EH (cell line): ENCODE results near the gene DGKH.
A peak's percentile ranks its signal among the peaks of the same experiment; 100 is the strongest.
"Not testable (repeated sequence)": the region's sequence is repeated elsewhere in the genome, so short reads cannot be mapped to it uniquely, and the experiment has no call there.

Experiments used
- DNase-seq: peaks from one replicate; pipeline ENCODE4 v3.0.0-alpha.2; 2015; ENCODE audit warnings: low read depth

DGKH gene

GRCh38 chr13:42116225-42116624 is 67.8 kb downstream of the DGKH start:
- DNase-seq: peak; percentile 47

- DNase-seq: no peak
Observed at GRCh38 chr13:42119041-42119440, 70.6 kb downstream of the DGKH start.

GRCh38 chr13:42119875-42120274 is 71.4 kb downstream of the DGKH start:
- DNase-seq: no peak

GRCh38 chr13:42123600-42123999 is 75.2 kb downstream of the DGKH start:
- DNase-seq: no peak

- DNase-seq: no peak
Observed at GRCh38 chr13:42125046-42125445, 76.6 kb downstream of the DGKH start.

GRCh38 chr13:42127047-42127446 is 78.6 kb downstream of the DGKH start:
- no peak for DNase-seq

GRCh38 chr13:42129033-42129432 is 80.6 kb downstream of the DGKH start:
- DNase-seq: no peak

- DNase-seq: no peak
Observed at GRCh38 chr13:42136518-42136917, 88.1 kb downstream of the DGKH start.

- DNase-seq: peak; percentile 36
Observed at GRCh38 chr13:42137856-42138537, 89.5 kb downstream of the DGKH start.

- no peak for DNase-seq
Observed at GRCh38 chr13:42140494-42140893, 92.0 kb downstream of the DGKH start.

- not testable (repeated sequence) for DNase-seq
Observed at GRCh38 chr13:42141052-42141451, 92.6 kb downstream of the DGKH start.

GRCh38 chr13:42146359-42146758 is 97.9 kb downstream of the DGKH start:
- no peak for DNase-seq

- DNase-seq: no peak
Observed at GRCh38 chr13:42148538-42148937, 100.1 kb downstream of the DGKH start.

- DNase-seq: no peak
Observed at GRCh38 chr13:42149136-42149535, 100.7 kb downstream of the DGKH start.

GRCh38 chr13:42151781-42152180 is 103.3 kb downstream of the DGKH start:
- DNase-seq: no peak

- DNase-seq: no peak
Observed at GRCh38 chr13:42152495-42152894, 104.0 kb downstream of the DGKH start.

- no peak for DNase-seq
Observed at GRCh38 chr13:42153199-42154113, 105.0 kb downstream of the DGKH start.

- no peak for DNase-seq
Observed at GRCh38 chr13:42155251-42155650, 106.8 kb downstream of the DGKH start.

GRCh38 chr13:42163338-42163737 is 114.9 kb downstream of the DGKH start:
- not testable (repeated sequence) for DNase-seq

GRCh38 chr13:42163910-42164309 is 115.5 kb downstream of the DGKH start:
- not testable (repeated sequence) for DNase-seq

GRCh38 chr13:42164557-42165125 is 116.2 kb downstream of the DGKH start:
- DNase-seq: no peak

- DNase-seq: no peak
Observed at GRCh38 chr13:42168496-42168895, 120.0 kb downstream of the DGKH start.

GRCh38 chr13:42170029-42170428 is 121.6 kb downstream of the DGKH start:
- no peak for DNase-seq
